Measurements from ENCODE around the gene ZCCHC24.

GRCh38 chr10:79358811-79359210 is 86.6 kb downstream of the ZCCHC24 start:
- no peak for TF ChIP-seq POLR2A (IDR thresholded peaks at IDR 0.05; ENCODE audit: control extremely low read depth in 1 of 2, low read depth in 2 of 2, low read length in 2 of 2)
- TF ChIP-seq SIN3A (conservative IDR thresholded peaks at IDR 0.05 in 1 of 2, IDR thresholded peaks at IDR 0.05 in 1 of 2; ENCODE audit: low read depth in 1 of 2, low read length in 2 of 2) = no peak
- no peak for TF ChIP-seq EZH2 (IDR thresholded peaks at IDR 0.05; ENCODE audit: low read depth, low read length, severe bottlenecking)
- no peak for TF ChIP-seq TBP (IDR thresholded peaks at IDR 0.05; ENCODE audit: low read depth, low read length)
- TF ChIP-seq SP2 (IDR thresholded peaks at IDR 0.05; ENCODE audit: low read length) = no peak
- no peak for TF ChIP-seq GABPA (IDR thresholded peaks at IDR 0.05; ENCODE audit: borderline replicate concordance, insufficient read depth, low read length)
- no peak for TF ChIP-seq HDAC2 (IDR thresholded peaks at IDR 0.05; ENCODE audit: borderline replicate concordance in 1 of 2, low read depth in 2 of 2, low read length in 2 of 2)
- no peak for TF ChIP-seq CTCF (IDR thresholded peaks at IDR 0.05; ENCODE audit: control extremely low read depth in 1 of 3, insufficient read depth in 1 of 3, low read depth in 1 of 3, low read length in 3 of 3)
- no peak for TF ChIP-seq SRF (IDR thresholded peaks at IDR 0.05; ENCODE audit: low read depth, low read length)
- TF ChIP-seq SP1 (IDR thresholded peaks at IDR 0.05; ENCODE audit: low read depth, low read length) = no peak
- no peak for TF ChIP-seq EGR1 (IDR thresholded peaks at IDR 0.05; ENCODE audit: borderline replicate concordance, low read depth, low read length)
- no peak for TF ChIP-seq ATF2 (IDR thresholded peaks at IDR 0.05; ENCODE audit: low read length)
